A172 (cell line): ENCODE measurements around the gene LAMTOR3. TPM values are rescaled to one million over a fixed set of nuclear protein-coding genes. Genes with fewer than 3 reads are reported as not detected.
"Not testable (repeated sequence)": the region's sequence is repeated elsewhere in the genome, so short reads cannot be mapped to it uniquely, and the experiment has no call there.

Source experiments
- DNase-seq: peaks from one replicate; pipeline ENCODE4 v3.0.0-alpha.2; 2015; ENCODE audit warnings: low spot score
- total RNA-seq: library from RNA; depleted of rRNA; stranded (reverse); fragments of >200 nt; shearing (Covaris generic); gene quantifications from 2 replicates; pipeline ENCODE4 v1.2.3, GENCODE V29; 2014; rRNA removed

The LAMTOR3 gene
- total RNA-seq, 1 experiment from 2014 or later, result 59.8 TPM

DNA sequence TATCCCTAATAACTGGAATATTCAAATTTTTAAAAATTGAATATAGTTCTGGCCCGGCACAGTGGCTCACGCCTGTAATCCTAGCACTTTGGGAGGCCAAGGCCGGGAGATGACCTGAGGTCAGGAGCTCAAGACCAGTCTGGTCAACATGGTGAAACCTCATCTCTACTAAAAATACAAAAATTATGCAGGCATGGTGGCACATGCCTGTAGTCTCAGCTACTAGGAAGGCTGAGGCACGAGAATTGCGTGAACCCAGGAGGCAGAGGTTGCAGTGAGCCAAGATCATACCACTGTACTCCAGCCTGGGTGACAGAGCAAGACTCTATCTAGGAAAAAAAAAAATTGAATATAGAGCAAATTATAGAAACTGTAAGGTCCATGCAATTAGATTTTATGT, 64.2 kb downstream of the LAMTOR3 start:
- DNase-seq, result not testable (repeated sequence)

DNA sequence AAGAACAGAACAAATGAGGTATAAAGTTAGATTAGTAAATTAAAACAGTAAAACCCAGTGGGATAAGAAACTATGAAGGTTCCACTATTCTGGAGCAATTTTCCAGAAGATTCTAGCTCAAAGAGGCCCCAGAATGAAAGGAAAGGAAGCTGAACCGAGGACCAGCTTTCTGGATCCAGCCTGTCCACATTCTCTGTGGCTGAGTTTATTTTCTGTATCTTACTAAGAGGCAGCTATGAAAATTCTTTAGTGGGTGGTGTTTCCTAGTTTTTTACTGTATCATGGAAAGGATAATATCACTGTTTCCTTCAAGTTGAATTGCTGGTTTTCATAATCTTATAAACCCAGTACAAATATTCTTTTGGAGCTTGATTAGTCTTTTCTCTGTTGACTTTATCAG, 65.8 kb downstream of the LAMTOR3 start:
- no peak for DNase-seq

Other genes starting within 250 kb of the LAMTOR3 start
- gene C4orf54, start 236.6 kb downstream of the LAMTOR3 start, total RNA-seq, result 0.29 TPM in 1 of 2 replicates, not detected in the other
- not detected in 2 replicates for gene DAPP1, start 77.6 kb downstream of the LAMTOR3 start, total RNA-seq
- gene DNAJB14, start 52.2 kb upstream of the LAMTOR3 start, total RNA-seq, result 36.9 and 42.0 TPM in 2 replicates
- gene H2AZ1, start 55.8 kb upstream of the LAMTOR3 start, total RNA-seq, result 669 and 1,047 TPM in 2 replicates